ENCODE results near the gene PAM.

- TF ChIP-seq CTCF (IDR thresholded peaks at IDR 0.05) (no peak), POLR2A (IDR thresholded peaks at IDR 0.05) (no peak), POLR2AphosphoS5 (IDR thresholded peaks at IDR 0.05) (no peak)
Measured at GRCh38 chr5:102749416-102750030, 5.6 kb upstream of the PAM start.

All from transverse colon (tissue), 4 donors.